Measurements from ENCODE around the gene OR52B6.

- TF ChIP-seq SUZ12 (IDR thresholded peaks at IDR 0.05): no peak
- no peak for TF ChIP-seq BHLHE40 (IDR thresholded peaks at IDR 0.05; ENCODE audit: borderline replicate concordance)
- no peak for TF ChIP-seq TARDBP (IDR thresholded peaks at IDR 0.05)
- TF ChIP-seq FOXM1 (IDR thresholded peaks at IDR 0.05; ENCODE audit: borderline replicate concordance): no peak
- no peak for TF ChIP-seq LEF1 (IDR thresholded peaks at IDR 0.05; ENCODE audit: borderline replicate concordance)
- no peak for TF ChIP-seq FOXA1 (IDR thresholded peaks at IDR 0.05)
- no peak for TF ChIP-seq SP1 (IDR thresholded peaks at IDR 0.05)
- TF ChIP-seq FOXK2 (IDR thresholded peaks at IDR 0.05): no peak
- no peak for TF ChIP-seq PKNOX1 (IDR thresholded peaks at IDR 0.05)
- no peak for TF ChIP-seq ZNF384 (IDR thresholded peaks at IDR 0.05)
Observed at GRCh38 chr11:5596607-5597201, 16.0 kb downstream of the OR52B6 start, which contains the start of gene TRIM6.
